IMR-90 (cell line): ENCODE measurements around the gene ZNF385D. TPM values are rescaled to one million over a fixed set of nuclear protein-coding genes. Genes with fewer than 3 reads are reported as not detected.

ENCODE experiments used
- ATAC-seq: fragments of 200-7000 bp; cut with Tn5 transposase; 2 replicates; pipeline ENCODE4 v1.9.1; 2020; ENCODE audit warnings: low read depth, mild to moderate bottlenecking, moderate library complexity
- BruUV-seq: library from RNA; stranded (reverse); fragments of 400-500 nt; replicated peaks from 2 replicates; lab custom pipeline; 2021; lab: Mats Ljungman, UMichigan
- CTCF ChIA-PET: fragments of 300-600 bp; formaldehyde crosslinking; extraction: SDS; loops from one replicate; lab custom pipeline; 2021; ENCODE audit warnings: antibody characterized with exemption; lab: Yijun Ruan, JAX
- POLR2A ChIA-PET: fragments of 300-600 bp; sonication (Branson Sonifier 250); formaldehyde crosslinking; loops from one replicate; lab custom pipeline; 2022; ENCODE audit warnings: antibody characterized with exemption; ENCODE audit not compliant: unreplicated experiment; lab: Charles Lee
- DNase-seq: peaks from one replicate; pipeline ENCODE4 v3.0.0; 2013
- H2AFZ ChIP-seq: replicated peaks from 2 replicates; pipeline ENCODE3; 2013; ENCODE audit warnings: low read length, mild to moderate bottlenecking; ENCODE audit not compliant: poor library complexity
- H2AK5ac ChIP-seq: 2 replicates; pipeline ENCODE4 v1.6.1; 2013; ENCODE audit warnings: low read depth, low read length, inconsistent platforms
- H2AK9ac ChIP-seq: replicated peaks from 2 replicates; pipeline ENCODE3; 2013; ENCODE audit warnings: mild to moderate bottlenecking, low read depth, low read length, moderate library complexity; ENCODE audit not compliant: poor library complexity
- H2BK120ac ChIP-seq: 2 replicates; pipeline ENCODE4 v1.6.1; 2013; ENCODE audit warnings: low read depth, low read length, inconsistent platforms
- H2BK15ac ChIP-seq: 3 replicates; pipeline ENCODE4 v1.6.1; 2013; ENCODE audit warnings: low read depth, low read length, inconsistent platforms
- H2BK20ac ChIP-seq: 2 replicates; pipeline ENCODE4 v1.6.1; 2013; ENCODE audit warnings: low read depth, mild to moderate bottlenecking, inconsistent platforms, low read length, moderate library complexity
- H2BK5ac ChIP-seq: 2 replicates; pipeline ENCODE4 v1.6.1; 2013; ENCODE audit warnings: mild to moderate bottlenecking, low read depth, low read length, inconsistent platforms; ENCODE audit not compliant: poor library complexity, severe bottlenecking
- H3K14ac ChIP-seq: replicated peaks from 2 replicates; pipeline ENCODE4 v1.6.1; 2013; ENCODE audit warnings: low read depth, low read length, inconsistent platforms
- H3K18ac ChIP-seq: 2 replicates; pipeline ENCODE4 v1.6.1; 2013; ENCODE audit warnings: low read depth, low read length, control low read depth
- H3K23ac ChIP-seq: 2 replicates; pipeline ENCODE4 v1.6.1; 2013; ENCODE audit warnings: low read depth, low read length, inconsistent platforms
- H3K27ac ChIP-seq: 2 replicates; pipeline ENCODE4 v1.5.1; 2013; ENCODE audit warnings: mild to moderate bottlenecking, control low read depth, low read length; ENCODE audit not compliant: insufficient read depth
- H3K27me3 ChIP-seq: 2 replicates; pipeline ENCODE4 v1.6.1; 2013; ENCODE audit warnings: low read length; ENCODE audit not compliant: control insufficient read depth, insufficient read depth
- H3K36me3 ChIP-seq: 2 replicates; pipeline ENCODE4 v1.6.1; 2013; ENCODE audit warnings: low read length, mixed read lengths; ENCODE audit not compliant: control insufficient read depth, insufficient read depth
- H3K4ac ChIP-seq: 2 replicates; pipeline ENCODE4 v1.6.1; 2013; ENCODE audit warnings: low read depth, low read length, inconsistent platforms
- H3K4me1 ChIP-seq: 2 replicates; pipeline ENCODE4 v1.6.1; 2013; ENCODE audit warnings: low read length, mixed read lengths; ENCODE audit not compliant: control insufficient read depth, insufficient read depth
- H3K4me2 ChIP-seq: 2 replicates; pipeline ENCODE4 v1.6.1; 2013; ENCODE audit warnings: low read depth, mild to moderate bottlenecking, control low read depth, low read length, moderate library complexity
- H3K4me3 ChIP-seq: 2 replicates; pipeline ENCODE4 v1.5.1; 2013; ENCODE audit warnings: low read depth, mild to moderate bottlenecking, control low read depth, low read length, moderate library complexity; ENCODE audit not compliant: insufficient read depth
- H3K56ac ChIP-seq: 2 replicates; pipeline ENCODE4 v1.6.1; 2013; ENCODE audit warnings: low read length, inconsistent platforms; ENCODE audit not compliant: insufficient read depth; ENCODE audit errors: extremely low read depth
- H3K79me1 ChIP-seq, 2 experiments: 2 replicates each; pipeline ENCODE4 v1.6.1; 2013; ENCODE audit warnings: low read length in 2 of 2, inconsistent platforms in 1 of 2, low read depth in 1 of 2
- H3K9ac ChIP-seq: 2 replicates; pipeline ENCODE4 v1.6.1; 2013; ENCODE audit warnings: low read depth, low read length, control low read depth
- H3K9me1 ChIP-seq: 2 replicates; pipeline ENCODE4 v1.6.1; 2013; ENCODE audit warnings: low read length, inconsistent platforms; ENCODE audit not compliant: insufficient read depth
- H3K9me3 ChIP-seq: 2 replicates; pipeline ENCODE4 v1.6.1; 2013; ENCODE audit warnings: low read length; ENCODE audit not compliant: control insufficient read depth, insufficient read depth
- H4K20me1 ChIP-seq: 2 replicates; pipeline ENCODE4 v1.6.1; 2013; ENCODE audit warnings: low read length, inconsistent platforms; ENCODE audit not compliant: insufficient read depth
- H4K5ac ChIP-seq: 2 replicates; pipeline ENCODE4 v1.6.1; 2013; ENCODE audit warnings: mild to moderate bottlenecking, low read depth, low read length, control low read depth
- H4K8ac ChIP-seq, 2 experiments: 2 replicates each; pipeline ENCODE4 v1.6.1; 2013; ENCODE audit warnings: low read depth in 2 of 2, low read length in 2 of 2, control low read depth in 1 of 2, inconsistent platforms in 1 of 2
- H4K91ac ChIP-seq: 2 replicates; pipeline ENCODE4 v1.6.1; 2013; ENCODE audit warnings: low read depth, low read length, inconsistent platforms; ENCODE audit not compliant: insufficient read depth
- BHLHE40 ChIP-seq: fragments of 150-350 bp; IDR thresholded peaks from 2 replicates; pipeline ENCODE4 v1.6.1; 2016; ENCODE audit warnings: mild to moderate bottlenecking, low read depth, low read length
- CHD1 ChIP-seq: IDR thresholded peaks from 2 replicates; pipeline ENCODE4 v1.6.1; 2012; ENCODE audit warnings: low read depth, low read length, improper control_type of control experiment
- CTCF ChIP-seq: conservative IDR thresholded peaks from 2 replicates; pipeline ENCODE4 v1.5.1; 2012; ENCODE audit warnings: mild to moderate bottlenecking, low read depth, low read length, improper control_type of control experiment
- FOS ChIP-seq: fragments of 150-350 bp; IDR thresholded peaks from 2 replicates; pipeline ENCODE4 v1.6.1; 2016; ENCODE audit warnings: low read depth, low read length
- MXI1 ChIP-seq: IDR thresholded peaks from 2 replicates; pipeline ENCODE4 v1.6.1; 2012; ENCODE audit warnings: low read depth, mild to moderate bottlenecking, low read length, moderate library complexity, borderline replicate concordance
- WGBS, 2 experiments: methylation state at CpG; one replicate each; pipeline versions ENCODE4 v1.1.5 to v1.1.7; 2013; ENCODE audit warnings: missing lambda C conversion rate in 2 of 2; ENCODE audit not compliant: insufficient read length in 1 of 2; ENCODE audit errors: extremely low coverage in 2 of 2; 5-methylcytosine and 5-hydroxymethylcytosine counted together
- dilution Hi-C: fragments of 300-500 bp; cut with HindIII; formaldehyde crosslinking; loops from one replicate; pipeline ENCODE4 v1.14.3; 2018; ENCODE audit warnings: low sequenced_read_pairs; ENCODE audit not compliant: unreplicated experiment
- in situ Hi-C: fragments of 300-500 bp; cut with MboI; formaldehyde crosslinking; loops from 3 replicates; pipeline ENCODE4 v1.14.3; 2019; ENCODE audit warnings: low sequenced_read_pairs, inconsistent platforms, mixed read lengths
- intact Hi-C: fragments of 100-400 bp; cut with micrococcal nuclease; formaldehyde crosslinking; loops from 2 replicates; pipeline ENCODE4 v1.10.0; 2022
- polyA plus RNA-seq, 3 experiments: library from polyadenylated mRNA; depleted of rRNA; stranded (reverse); fragments of >200 nt; gene quantifications; 2 replicates each; pipeline ENCODE4 v1.2.3, GENCODE V29; 2012; ENCODE audit warnings: low replicate concordance in 1 of 3
- total RNA-seq: library from RNA; depleted of rRNA; stranded (reverse); fragments of >200 nt; gene quantifications from 2 replicates; pipeline ENCODE4 v1.2.3, GENCODE V29; 2012

The ZNF385D gene
- total and polyA plus RNA-seq, 2 of the 4 experiments (the other 2 are of a cell fraction) = 0.18 to 2.4 TPM

GRCh38 chr3:21544076-21544462 lies 206.9 kb downstream of the ZNF385D start:
- in situ Hi-C loops = no loop called here
- no peaks in the 10 kb centered on the region for H3K4me1 ChIP-seq
- H2AFZ ChIP-seq = no peak overlapping the region
- no peak overlapping the region for H2BK120ac ChIP-seq
- H2BK20ac ChIP-seq = no peak overlapping the region
- H4K8ac ChIP-seq = no peak overlapping the region
- no peaks in the 10 kb centered on the region for H3K27me3 ChIP-seq
- H3K4me3 ChIP-seq = no peak overlapping the region
- ChIA-PET POLR2A (no interaction called here), CTCF (no interaction called here)
- no peak overlapping the region for H3K4ac ChIP-seq
- H3K56ac ChIP-seq = no peak overlapping the region
- no peak overlapping the region for H4K91ac ChIP-seq
- no peaks in the 10 kb centered on the region for H3K9me1 ChIP-seq
- TF ChIP-seq CTCF (no peak), BHLHE40 (no peak), CHD1 (no peak), MXI1 (no peak), FOS (no peak)
- H2AK5ac ChIP-seq = no peak overlapping the region
- H3K79me1 ChIP-seq = no peaks in the 10 kb centered on the region
- dilution Hi-C loops = no loop called here
- no peak overlapping the region for H2BK15ac ChIP-seq
- no TSS peak for BruUV-seq
- no peak overlapping the region for H3K27ac ChIP-seq
- WGBS, 2 experiments = 80% methylated on average over 1 of the region's 4 CpGs; no CpG with 5 or more reads in 1 of the 2 experiments
- ATAC-seq = no peak
- no peaks in the 10 kb centered on the region for H3K9me3 ChIP-seq
- intact Hi-C loops = no loop called here
- no peak overlapping the region for H3K4me2 ChIP-seq
- no peak overlapping the region for H3K18ac ChIP-seq
- no peaks in the 10 kb centered on the region for H3K36me3 ChIP-seq
- H2BK5ac ChIP-seq = no peak overlapping the region
- H3K9ac ChIP-seq = no peak overlapping the region
- no peak overlapping the region for H2AK9ac ChIP-seq
- H3K23ac ChIP-seq = no peak overlapping the region
- no peak overlapping the region for H4K5ac ChIP-seq
- H4K20me1 ChIP-seq = no peaks in the 10 kb centered on the region
- H3K14ac ChIP-seq = no peak overlapping the region
- no peak for DNase-seq
